ENCODE data around the gene MAST3.

Gene MAST3

GRCh38 chr19:18176367-18177310 is 79.1 kb downstream of the MAST3 start:
- no peak for DNase-seq (ENCODE audit: low read depth in 2 of 2, low spot score in 1 of 2)

- no peak for DNase-seq (ENCODE audit: low read depth in 2 of 2, low spot score in 1 of 2)
These were observed 82.4 kb downstream of the MAST3 start for GRCh38 chr19:18179957-18180356.

DNA sequence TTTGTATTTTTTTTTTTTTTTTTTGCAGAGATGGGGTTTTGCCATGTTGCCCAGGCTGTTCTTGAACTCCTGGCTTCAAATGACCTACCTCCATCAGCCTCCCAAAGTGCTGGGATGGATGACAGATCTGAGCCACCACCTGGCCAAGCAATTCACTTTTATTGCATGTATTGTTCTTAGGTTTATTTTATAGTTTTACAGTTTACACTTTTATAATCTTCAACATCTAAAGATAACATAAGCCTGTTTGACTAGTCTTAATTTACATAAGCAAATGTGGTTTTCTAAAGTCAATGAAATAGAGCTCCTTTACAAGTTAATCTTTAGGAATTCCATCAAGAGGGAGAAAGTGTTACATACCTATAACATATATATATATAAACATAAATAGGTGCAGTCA is 86.0 kb downstream of the MAST3 start:
- DNase-seq (ENCODE audit: low read depth in 2 of 2, low spot score in 1 of 2), result no peak

DNA sequence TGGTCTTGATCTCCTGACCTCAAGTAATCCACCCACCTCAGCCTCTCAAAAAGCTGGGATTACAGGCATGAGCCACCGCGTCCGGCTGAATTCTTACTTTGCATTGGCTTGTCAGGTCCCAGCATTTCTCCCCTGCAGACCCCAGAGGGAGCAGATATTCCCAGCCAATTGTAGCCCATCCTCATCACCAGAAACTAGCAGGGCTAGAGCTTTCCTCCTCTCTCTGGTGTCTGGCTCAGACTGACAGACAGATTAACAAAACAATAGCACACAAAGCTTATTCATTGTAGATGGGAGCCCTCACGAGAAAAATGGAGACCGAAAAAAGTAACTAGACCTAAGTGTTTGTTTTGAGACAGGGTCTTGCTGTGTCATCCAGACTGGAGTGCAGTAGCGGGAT is 88.0 kb downstream of the MAST3 start:
- no peak for DNase-seq (ENCODE audit: low read depth in 2 of 2, low spot score in 1 of 2)

DNA sequence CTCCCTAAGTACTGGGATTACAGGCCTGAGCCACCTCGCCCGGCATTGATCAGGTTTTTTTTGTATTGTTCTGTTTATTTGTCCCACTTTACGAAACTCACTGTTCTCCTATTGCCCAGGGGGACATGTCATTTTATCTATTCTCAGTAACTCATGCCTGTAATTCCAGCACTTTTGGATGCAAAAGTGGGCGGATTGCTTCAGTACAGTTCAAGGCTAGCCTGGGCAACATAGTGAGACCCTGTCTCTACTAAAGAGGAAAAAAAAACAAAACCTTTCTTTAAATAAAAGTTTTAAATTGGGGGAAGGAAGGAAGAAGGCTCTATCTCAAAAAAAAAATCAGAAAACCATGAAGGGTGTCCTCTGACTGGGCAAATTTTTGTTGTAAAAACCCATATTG is 92.7 kb downstream of the MAST3 start:
- no peak for DNase-seq (ENCODE audit: low read depth in 2 of 2, low spot score in 1 of 2)

DNA sequence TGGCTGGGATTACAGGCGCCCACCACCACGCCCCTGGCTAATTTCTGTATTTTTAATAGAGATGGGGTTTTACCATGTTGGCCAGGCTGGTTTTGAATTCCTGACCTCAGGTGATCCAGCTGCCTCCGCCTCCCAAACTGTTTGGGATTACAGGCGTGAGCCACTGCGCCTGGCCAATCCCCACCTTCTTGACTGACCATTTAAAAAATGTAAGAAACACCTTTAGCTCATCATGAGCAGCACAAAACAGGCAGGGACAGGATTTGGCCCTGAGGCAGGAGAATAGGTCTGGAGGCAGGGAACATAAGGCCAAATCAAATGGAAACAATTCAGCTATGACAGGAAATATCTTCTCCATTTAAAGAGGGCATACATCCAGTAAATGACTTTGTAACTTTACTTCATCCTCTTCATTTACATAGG is 94.1 kb downstream of the MAST3 start:
- DNase-seq (ENCODE audit: low read depth in 2 of 2, low spot score in 1 of 2), result no peak

- peak; percentile 92 to 96 for DNase-seq (ENCODE audit: low read depth in 2 of 2, low spot score in 1 of 2)
These were observed 95.3 kb downstream of the MAST3 start, which contains the start of gene MPV17L2 for GRCh38 chr19:18192673-18193387. MPV17L2 (plus strand) TSS chr19:18193218; CDS start chr19:18193282, 64 bp downstream.

- DNase-seq (ENCODE audit: low read depth in 2 of 2, low spot score in 1 of 2), result no peak
These were observed 96.0 kb downstream of the MAST3 start for GRCh38 chr19:18193388-18194180.

GRCh38 chr19:18194181-18194530 is 96.6 kb downstream of the MAST3 start:
- DNase-seq (ENCODE audit: low read depth in 2 of 2, low spot score in 1 of 2), result no peak

DNA sequence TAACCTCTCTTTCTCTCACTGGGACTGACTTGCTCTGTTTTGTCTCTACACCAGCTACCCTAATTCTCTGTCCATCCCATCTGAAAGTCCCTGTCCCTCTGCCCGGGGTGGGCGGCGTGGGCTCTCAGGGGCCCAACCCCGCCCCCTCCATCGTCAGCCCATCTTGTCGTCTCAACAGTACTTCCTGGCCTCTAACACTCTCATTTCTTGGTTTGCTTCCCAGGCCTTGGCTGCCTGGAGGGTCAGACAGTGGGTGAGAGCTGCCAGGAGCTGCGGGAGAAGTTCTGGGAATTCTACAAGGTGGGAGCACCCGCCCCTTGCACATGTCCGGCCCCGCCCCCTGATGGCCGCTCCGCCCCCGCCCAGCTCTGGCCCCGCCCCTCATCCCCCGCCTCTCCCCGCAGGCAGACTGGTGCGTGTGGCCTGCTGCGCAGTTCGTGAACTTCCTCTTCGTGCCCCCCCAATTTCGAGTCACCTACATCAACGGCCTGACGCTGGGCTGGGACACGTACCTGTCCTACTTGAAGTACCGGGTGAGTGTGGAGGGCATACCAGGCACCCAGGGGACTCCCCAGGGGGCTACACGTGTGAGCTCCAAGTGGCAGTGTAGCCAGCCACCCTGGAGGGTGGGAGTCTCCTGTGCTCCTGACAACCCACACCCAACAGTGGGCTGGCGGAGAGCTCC is 97.1 kb downstream of the MAST3 start:
- DNase-seq (ENCODE audit: low read depth in 2 of 2, low spot score in 1 of 2), result no peak

- no peak for DNase-seq (ENCODE audit: low read depth in 2 of 2, low spot score in 1 of 2)
These were observed 98.9 kb downstream of the MAST3 start for GRCh38 chr19:18196511-18196845.

DNA sequence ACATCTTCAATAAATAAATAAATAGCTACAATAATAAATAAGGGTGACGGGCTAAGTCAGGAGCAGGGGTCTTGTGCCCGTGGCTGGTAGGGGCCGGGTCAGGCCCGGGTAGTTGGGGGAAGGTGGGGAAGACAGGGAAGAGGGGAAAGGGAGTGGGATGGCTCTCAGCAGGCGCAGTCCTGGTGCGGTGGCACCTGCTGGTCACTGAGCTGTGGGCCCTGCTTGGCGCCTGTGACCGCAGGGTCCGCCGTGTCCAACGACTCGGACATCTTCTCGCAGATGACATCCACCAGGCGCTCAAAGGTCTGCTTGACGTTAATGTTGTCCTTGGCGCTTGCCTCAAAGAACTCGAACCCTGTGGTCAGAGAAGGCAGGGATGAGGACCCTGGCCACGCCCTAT is 99.7 kb downstream of the MAST3 start:
- no peak for DNase-seq (ENCODE audit: low read depth in 2 of 2, low spot score in 1 of 2)

DNA sequence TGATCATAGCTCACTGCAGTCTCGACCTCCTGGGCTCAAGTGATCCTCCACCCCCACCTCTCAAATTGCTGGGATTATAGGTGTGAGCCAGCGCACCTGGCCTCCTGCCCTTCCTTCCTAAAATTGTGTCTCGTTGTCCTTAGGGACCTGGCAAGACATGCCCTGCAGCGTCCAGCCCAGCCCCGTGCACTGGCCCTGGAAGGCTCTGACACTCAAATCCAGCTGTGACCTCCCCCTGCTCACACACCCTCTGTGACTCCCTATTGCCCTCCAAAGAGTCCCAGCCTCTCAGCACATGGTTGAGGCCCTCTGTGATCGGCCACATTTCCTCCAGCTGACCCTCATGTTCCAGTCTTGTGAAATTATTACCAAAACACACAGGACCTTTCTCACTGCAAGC is 100.4 kb downstream of the MAST3 start:
- DNase-seq (ENCODE audit: low read depth in 2 of 2, low spot score in 1 of 2), result no peak

DNA sequence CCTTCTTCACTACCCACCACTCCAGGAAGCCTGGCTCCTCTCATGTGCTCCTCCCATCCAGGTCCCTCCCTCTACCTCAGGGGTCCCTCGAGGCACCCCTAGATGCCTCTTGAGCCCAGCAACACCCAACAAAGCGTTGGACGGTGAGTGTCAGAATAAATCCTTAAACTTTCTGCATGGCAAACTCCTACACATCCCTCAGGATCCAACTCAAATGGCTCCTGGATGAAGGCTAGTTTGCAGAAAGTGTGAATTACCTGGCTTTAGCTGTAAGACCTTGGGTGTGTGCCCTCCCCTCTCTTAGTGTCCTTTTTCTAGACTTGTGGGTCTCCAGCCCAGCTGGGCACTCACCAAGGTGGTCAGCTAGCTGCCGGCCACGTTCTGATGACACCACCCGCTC is 100.8 kb downstream of the MAST3 start:
- DNase-seq (ENCODE audit: low read depth in 2 of 2, low spot score in 1 of 2), result no peak

Measured in stimulated activated CD8-positive, alpha-beta memory T cell treated with anti-CD3 and anti-CD28 coated beads, Interleukin-4, amount 100 ng/mL, for 1 hour (primary cell).